Activated T-helper 1 cell treated with anti-CD3 and anti-CD28 coated beads, Interleukin-12 subunit alpha, Interleukin-12 subunit beta, Interleukin-2, Interleukin-4 antibody, amounts not matched to agents 30 ng/mL and 10 ng/mL and 1 ng/mL, durations not matched to agents 14 hours and 24 hours and 36 hours (primary cell): ENCODE results near the gene VILL. TPM values are rescaled to one million over a fixed set of nuclear protein-coding genes. Genes with fewer than 3 reads are reported as not detected.
A peak's percentile ranks its signal among the peaks of the same experiment; 100 is the strongest.

Experiments
- DNase-seq: peaks from one replicate; pipeline ENCODE4 v3.0.0; 2021; ENCODE audit warnings: low spot score
- H3K27ac Mint-ChIP-seq: one replicate; pipeline ENCODE4 v1.8.0; 2021; ENCODE audit warnings: mild to moderate bottlenecking, mixed read lengths
- H3K27me3 Mint-ChIP-seq: one replicate; pipeline ENCODE4 v1.8.0; 2022; ENCODE audit warnings: mild to moderate bottlenecking, moderate library complexity, mixed read lengths; ENCODE audit not compliant: insufficient read depth
- H3K36me3 Mint-ChIP-seq: one replicate; pipeline ENCODE4 v1.8.0; 2021; ENCODE audit warnings: low read depth, mixed read lengths
- H3K4me1 Mint-ChIP-seq: one replicate; pipeline ENCODE4 v1.8.0; 2021; ENCODE audit warnings: low read depth, mixed read lengths
- H3K4me3 Mint-ChIP-seq: one replicate; pipeline ENCODE4 v1.8.0; 2021; ENCODE audit warnings: mild to moderate bottlenecking, moderate library complexity, mixed read lengths
- H3K9me3 Mint-ChIP-seq: one replicate; pipeline ENCODE4 v1.8.0; 2021; ENCODE audit warnings: mixed read lengths
- intact Hi-C: fragments of 100-400 bp; cut with micrococcal nuclease; formaldehyde crosslinking; loops from one replicate; pipeline ENCODE4 v1.15.1; 2024
- total RNA-seq: library from RNA; stranded (reverse); gene quantifications from 2 replicates; pipeline ENCODE4 v1.2.3, GENCODE V29; 2022

The VILL gene
- total RNA-seq, 1 donor from 2014 or later, result 11.6 TPM

DNA sequence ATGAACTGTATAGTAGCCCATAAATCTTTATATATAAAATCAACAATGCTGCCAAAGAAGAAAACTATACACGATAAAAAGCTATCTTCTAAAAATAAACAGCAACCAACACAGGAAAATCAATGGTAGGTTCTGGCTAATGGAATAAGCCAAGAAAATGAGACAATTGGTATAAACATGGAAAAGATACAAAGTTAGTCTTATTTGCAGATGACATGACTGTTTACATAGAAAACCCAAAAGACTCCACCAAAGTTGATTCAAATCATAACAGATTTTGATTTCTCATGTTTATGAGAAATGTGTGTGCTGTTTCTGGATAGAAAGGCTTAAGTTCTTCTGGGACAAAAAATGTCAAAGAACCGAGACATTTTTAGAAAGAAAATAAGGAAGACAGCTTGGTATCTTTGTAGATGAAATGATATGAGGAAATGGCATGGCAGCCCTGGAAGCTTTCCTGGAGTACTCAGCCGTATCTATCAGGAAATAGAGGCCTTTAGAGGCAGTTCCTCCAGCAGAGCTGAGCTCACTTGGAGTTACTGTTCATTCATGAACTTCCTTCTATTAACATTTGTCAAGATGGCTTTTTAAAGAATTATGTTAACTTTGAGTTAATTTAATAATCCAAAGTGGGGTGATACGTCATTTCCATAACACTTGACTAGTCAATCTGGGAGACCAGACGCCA lies 36.7 kb upstream of the VILL start:
- Mint-ChIP-seq H3K4me3 (no peak overlapping the region), H3K27me3 (no peaks in the 10 kb centered on the region), H3K9me3 (peaks cover 5% of the 10 kb centered on the region), H3K27ac (no peak overlapping the region), H3K36me3 (peaks cover 6% of the 10 kb centered on the region), H3K4me1 (peaks cover 31% of the 10 kb centered on the region)
- no peak for DNase-seq
- intact Hi-C loops, result no loop called here

DNA sequence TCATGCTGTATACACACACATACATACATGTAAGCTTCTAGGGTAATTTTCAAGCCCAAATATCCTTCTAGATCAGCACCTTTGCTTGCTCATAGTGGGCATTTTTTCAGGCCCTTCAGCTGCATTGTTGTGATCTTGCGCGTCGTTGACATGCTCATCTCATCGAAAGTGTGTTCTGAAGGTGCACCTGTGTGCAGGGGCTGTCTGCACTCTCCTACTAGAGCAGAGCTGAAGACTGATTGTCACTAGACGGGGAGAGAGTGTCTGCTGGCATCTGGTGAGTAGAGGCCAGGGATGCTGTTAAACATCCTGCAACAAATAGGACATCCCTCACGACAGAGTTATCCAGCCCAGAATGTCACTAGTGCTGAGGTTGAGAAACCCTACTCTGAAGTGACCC lies 35.7 kb upstream of the VILL start:
- Mint-ChIP-seq H3K27me3 (no peaks in the 10 kb centered on the region), H3K4me3 (no peak overlapping the region), H3K36me3 (peaks cover 6% of the 10 kb centered on the region), H3K9me3 (peaks cover 5% of the 10 kb centered on the region), H3K4me1 (peaks cover 31% of the 10 kb centered on the region), H3K27ac (no peak overlapping the region)
- intact Hi-C loops, result no loop called here
- DNase-seq, result no peak

DNA sequence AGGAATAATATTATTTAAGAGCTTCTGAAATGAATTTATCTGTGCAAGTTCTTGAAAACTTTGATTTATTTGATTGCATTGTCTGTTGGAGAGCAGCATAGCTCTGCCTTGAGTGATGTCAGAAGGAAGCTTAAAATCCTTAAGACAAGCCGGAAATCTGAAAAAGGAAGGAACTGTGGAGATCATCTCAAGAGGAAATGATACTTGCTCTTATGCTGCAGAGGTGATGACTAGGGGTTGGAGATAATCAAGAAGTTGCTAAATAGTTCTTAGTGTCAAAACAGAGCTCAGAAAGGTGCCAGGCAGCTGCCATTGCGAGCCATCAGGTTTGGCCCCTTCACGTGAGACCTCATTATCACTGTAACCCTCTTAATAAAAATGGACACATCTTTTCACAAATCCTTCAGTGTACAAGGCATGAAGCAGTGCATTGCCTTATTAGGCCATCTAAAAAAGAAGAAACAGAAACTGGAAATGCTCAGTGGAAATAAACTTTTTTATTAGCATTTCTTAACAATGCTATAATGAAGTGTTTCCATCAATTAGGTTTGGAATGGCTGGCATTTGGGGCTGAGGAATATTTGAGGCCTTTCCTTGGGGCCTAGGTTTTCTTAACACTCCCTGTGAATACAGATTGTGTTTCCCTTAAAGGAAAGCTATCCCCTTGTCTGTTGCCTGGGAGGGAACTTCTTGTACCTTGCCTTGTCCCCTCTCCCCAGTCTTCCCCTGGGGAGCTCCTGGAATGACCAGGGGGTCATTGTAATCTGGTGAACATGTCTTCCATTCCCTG lies 34.5 kb upstream of the VILL start:
- no peak overlapping the region for H3K4me3 Mint-ChIP-seq
- no peak for DNase-seq
- H3K36me3 Mint-ChIP-seq, result peaks cover 6% of the 10 kb centered on the region
- no peaks in the 10 kb centered on the region for H3K27me3 Mint-ChIP-seq
- peaks cover 31% of the 10 kb centered on the region for H3K4me1 Mint-ChIP-seq
- H3K9me3 Mint-ChIP-seq, result peaks cover 5% of the 10 kb centered on the region
- intact Hi-C loops, result no loop called here
- H3K27ac Mint-ChIP-seq, result peak overlapping the region; percentile 9

DNA sequence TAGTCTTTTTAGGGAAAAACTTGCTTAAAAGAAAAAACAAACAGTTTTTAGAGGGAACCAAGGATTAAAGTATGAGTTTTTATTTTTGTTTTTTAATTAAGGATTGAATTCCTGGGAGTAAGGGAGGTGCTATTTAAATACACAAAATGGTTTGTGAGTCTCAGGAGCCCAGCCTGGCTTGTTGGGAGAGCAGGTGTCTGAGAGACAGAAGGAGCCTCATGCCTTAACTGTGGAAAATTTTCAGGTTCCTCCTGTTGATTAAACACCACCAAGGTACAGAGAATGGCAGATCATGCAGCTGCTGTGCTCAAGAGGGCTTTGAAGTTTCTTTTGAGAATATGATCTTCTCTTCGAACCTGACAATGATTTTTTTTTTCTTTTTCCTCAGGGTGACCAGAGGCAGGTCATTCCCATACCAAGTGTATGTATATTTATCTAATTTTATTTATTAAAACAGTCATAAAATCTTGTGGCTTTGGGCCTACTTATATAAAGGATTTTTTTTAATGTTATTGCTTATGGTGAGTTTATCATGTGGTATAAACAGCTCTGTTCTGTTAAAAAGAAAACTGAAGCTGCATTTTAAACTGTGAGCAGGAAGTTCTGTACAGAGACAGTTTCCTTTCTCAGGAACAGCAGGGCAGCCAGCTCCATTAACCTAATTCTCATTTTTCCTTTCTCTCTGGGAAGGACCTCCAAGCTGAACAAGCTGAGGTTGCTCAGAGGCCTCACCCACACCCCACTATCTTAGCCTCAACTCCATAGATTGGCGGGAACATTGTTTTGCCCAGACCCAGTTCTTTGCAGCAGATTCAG lies 33.7 kb upstream of the VILL start:
- H3K36me3 Mint-ChIP-seq, result peaks cover 5% of the 10 kb centered on the region
- peaks cover 29% of the 10 kb centered on the region for H3K4me1 Mint-ChIP-seq
- no peak overlapping the region for H3K4me3 Mint-ChIP-seq
- no peak for DNase-seq
- intact Hi-C loops, result no loop called here
- peaks cover 5% of the 10 kb centered on the region for H3K9me3 Mint-ChIP-seq
- H3K27ac Mint-ChIP-seq, result peak overlapping the region; percentile 63
- no peaks in the 10 kb centered on the region for H3K27me3 Mint-ChIP-seq

DNA sequence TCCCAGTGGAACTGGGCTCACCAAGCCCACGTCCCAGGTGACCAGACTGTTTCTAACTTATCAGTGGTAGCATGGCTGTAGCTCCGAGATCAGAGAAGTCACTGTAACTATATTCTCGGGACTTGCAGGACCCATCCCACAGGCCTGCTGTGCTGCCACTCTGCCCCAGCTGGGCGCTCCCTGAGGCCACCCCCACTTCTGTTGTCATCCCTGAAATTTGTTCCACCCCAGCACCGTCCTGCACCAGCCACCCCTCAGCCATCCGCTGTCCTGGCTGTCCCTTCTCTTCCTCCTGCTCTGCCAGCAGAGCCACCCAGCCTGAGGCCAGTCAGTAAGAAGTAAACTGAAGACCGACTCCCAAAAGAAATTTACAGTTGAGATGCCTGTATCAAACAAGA lies 33.0 kb upstream of the VILL start:
- H3K27ac Mint-ChIP-seq, result peak overlapping the region; percentile 63

DNA sequence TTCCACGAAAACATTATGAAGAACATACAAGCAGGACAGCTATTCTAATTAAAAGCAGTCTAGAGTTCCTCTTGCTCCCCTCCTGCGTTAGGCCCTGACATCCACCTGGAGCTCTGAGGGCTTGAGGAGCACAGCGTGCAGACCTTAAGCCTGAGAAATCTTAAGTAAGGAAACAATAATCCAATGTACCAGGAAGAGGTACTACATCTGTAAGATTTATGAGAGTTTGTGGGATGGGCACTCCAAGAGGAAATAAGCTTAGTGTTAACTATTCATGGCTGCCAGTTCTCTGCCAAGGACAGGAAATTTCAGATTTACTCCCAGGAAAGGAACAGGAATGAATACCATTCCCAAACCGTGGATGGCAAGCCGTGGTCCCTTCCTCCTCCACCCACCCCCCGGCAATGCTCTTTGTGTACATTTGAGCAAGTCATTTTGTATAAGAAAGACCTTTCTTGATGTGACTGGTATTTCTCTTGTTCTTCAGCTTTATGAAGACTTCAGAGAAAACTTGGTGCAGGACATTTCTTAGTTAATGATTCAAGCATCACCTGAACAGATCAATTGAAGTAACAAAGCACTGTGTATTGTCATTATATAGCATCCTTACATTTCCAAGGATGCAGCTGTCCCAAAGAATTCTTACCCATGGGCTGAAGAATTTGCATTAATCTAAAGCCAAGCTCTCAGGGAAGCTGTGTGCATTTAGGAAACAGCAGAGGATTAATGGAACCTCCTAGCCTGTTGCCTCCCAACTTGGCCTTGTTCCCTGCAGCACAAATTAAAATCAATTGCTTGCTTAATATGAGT lies 28.8 kb upstream of the VILL start:
- no peak overlapping the region for H3K27ac Mint-ChIP-seq
- no peak for DNase-seq
- no peaks in the 10 kb centered on the region for H3K36me3 Mint-ChIP-seq
- H3K4me1 Mint-ChIP-seq, result peaks cover 10% of the 10 kb centered on the region
- no peaks in the 10 kb centered on the region for H3K9me3 Mint-ChIP-seq
- no peak overlapping the region for H3K4me3 Mint-ChIP-seq
- H3K27me3 Mint-ChIP-seq, result peaks cover 3% of the 10 kb centered on the region
- intact Hi-C loops, result no loop called here

More for the DNA sequence above, 33.0 kb upstream of the VILL start:
- intact Hi-C loops, result no loop called here
- Mint-ChIP-seq H3K9me3 (peaks cover 1% of the 10 kb centered on the region), H3K4me1 (peaks cover 23% of the 10 kb centered on the region), H3K36me3 (peaks cover under 1% of the 10 kb centered on the region), H3K4me3 (no peak overlapping the region), H3K27me3 (no peaks in the 10 kb centered on the region)
- DNase-seq, result no peak

DNA sequence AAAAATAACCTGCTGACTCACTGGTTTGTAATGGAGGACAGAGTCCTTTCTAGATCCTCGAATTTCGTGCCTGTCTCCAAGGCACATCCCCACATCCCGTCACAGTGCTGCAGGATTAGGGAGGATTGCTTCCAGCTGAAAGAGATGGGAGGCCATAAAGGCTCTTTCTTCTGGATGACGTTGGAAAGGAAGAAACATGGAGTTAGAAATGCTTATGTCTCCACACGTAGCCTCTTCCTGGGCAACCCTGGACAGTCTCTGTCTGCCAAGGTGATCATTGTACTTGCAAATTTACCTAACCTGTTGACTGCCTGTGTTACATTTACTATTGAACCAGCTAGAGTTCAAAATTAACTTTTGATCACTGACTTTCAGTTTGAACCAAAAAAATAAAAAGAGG lies 27.6 kb upstream of the VILL start:
- intact Hi-C loops, result no loop called here
- H3K36me3 Mint-ChIP-seq, result no peaks in the 10 kb centered on the region
- no peaks in the 10 kb centered on the region for H3K9me3 Mint-ChIP-seq
- no peak overlapping the region for H3K27ac Mint-ChIP-seq
- no peak for DNase-seq
- H3K4me3 Mint-ChIP-seq, result no peak overlapping the region
- H3K27me3 Mint-ChIP-seq, result peaks cover 3% of the 10 kb centered on the region
- H3K4me1 Mint-ChIP-seq, result no peaks in the 10 kb centered on the region

DNA sequence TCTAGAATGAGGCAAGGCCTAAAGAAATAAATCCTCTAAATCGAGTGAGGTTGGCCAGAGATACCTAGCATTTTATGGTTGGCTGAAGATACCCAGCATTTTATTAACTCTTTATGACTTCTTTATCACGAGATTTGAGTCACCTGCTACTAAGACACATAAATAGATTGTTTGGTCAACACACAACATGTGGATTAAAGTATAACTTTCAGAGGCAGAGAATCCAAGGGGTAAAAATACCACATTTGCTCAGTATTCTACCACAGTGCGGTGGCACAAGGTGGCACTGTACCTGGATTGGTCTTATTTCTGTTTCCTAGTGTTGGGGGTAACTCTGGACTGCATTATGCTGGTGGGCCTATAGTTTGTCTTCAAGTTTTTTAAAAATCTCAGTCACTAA lies 27.0 kb upstream of the VILL start:
- Mint-ChIP-seq H3K36me3 (no peaks in the 10 kb centered on the region), H3K9me3 (no peaks in the 10 kb centered on the region), H3K4me1 (no peaks in the 10 kb centered on the region), H3K27ac (no peak overlapping the region), H3K4me3 (no peak overlapping the region), H3K27me3 (peaks cover 3% of the 10 kb centered on the region)
- no peak for DNase-seq
- intact Hi-C loops, result no loop called here

DNA sequence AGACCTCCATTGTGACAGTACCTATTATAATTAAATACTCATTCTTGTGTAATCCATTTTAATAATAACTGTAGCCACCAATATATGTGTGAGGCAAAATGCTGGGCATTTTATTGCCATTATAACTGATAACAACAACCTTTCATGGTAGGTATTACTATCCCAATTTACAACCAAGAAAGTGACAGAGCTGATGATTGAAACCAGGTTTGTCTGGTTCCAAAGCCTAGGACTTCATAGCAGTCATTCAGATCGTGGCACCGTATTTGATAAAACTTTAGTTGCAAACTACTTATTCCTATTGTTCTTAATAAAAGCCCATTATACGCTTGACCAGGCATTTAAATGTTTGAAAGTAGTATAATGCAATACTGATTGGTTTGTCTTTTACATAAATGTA lies 26.4 kb upstream of the VILL start:
- Mint-ChIP-seq H3K4me1 (no peaks in the 10 kb centered on the region), H3K9me3 (no peaks in the 10 kb centered on the region), H3K36me3 (no peaks in the 10 kb centered on the region), H3K4me3 (no peak overlapping the region), H3K27ac (no peak overlapping the region), H3K27me3 (peaks cover 3% of the 10 kb centered on the region)
- no peak for DNase-seq
- intact Hi-C loops, result no loop called here

DNA sequence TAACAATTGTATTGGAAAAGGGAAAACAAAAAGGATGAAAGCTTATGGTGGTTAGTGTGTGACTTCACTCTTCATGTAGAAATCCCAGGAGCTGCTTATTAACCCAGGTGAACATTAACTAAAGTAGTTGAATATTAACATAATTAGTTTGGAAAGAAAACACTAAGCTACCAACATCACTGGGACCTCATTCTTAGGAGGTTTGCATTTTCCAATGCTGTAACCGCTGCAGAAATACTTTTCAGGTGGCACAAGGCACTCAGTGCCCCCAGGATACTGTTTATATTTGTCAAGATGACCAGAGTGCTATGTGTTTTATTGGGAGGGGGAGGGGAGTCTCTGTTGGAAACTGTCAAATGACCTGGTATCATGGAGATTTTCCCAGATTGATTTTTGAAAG lies 25.9 kb upstream of the VILL start:
- Mint-ChIP-seq H3K36me3 (no peaks in the 10 kb centered on the region), H3K27me3 (peaks cover 3% of the 10 kb centered on the region), H3K9me3 (no peaks in the 10 kb centered on the region), H3K4me1 (no peaks in the 10 kb centered on the region), H3K27ac (no peak overlapping the region), H3K4me3 (no peak overlapping the region)
- no peak for DNase-seq
- intact Hi-C loops, result loop anchor here (5.0 kb wide), 1 partner anchor 57 kb away; no protein-coding TSS in a partner anchor

DNA sequence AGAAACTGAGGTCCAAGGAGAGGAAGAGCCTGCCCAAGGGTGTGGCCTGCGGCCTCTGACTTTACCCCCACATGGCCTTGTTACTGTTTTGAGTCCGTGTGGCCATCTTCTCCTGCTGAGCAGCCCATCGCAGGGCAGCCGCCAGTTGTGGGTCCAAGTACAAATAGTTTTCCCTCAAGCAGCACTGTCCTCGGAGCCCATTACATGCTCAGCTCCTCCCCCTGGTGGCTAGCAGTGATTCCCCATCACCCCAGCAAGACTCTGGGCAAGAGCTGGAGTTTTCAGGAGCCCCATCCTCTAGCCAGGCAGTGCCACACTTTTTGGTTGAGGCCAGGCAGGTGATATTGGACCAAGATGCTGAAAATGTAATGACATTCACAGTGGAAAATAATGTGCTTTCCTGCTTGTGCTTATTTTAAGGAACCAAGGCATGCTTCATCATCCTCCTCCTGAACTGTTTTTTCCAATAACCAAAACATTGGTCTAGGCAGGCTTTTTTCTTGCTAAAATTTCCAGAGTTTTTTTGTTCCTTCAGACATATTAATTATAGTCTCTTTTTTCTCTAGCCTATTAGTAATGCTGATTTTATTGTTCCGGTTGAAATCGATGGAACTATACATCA lies 23.2 kb upstream of the VILL start:
- no peaks in the 10 kb centered on the region for H3K36me3 Mint-ChIP-seq
- intact Hi-C loops, result loop anchor here (1.0 to 5.0 kb wide), 2 partner anchors 60 to 112 kb away; no protein-coding TSS in a partner anchor
- no peaks in the 10 kb centered on the region for H3K9me3 Mint-ChIP-seq
- peak; percentile 40 for DNase-seq
- H3K4me1 Mint-ChIP-seq, result no peaks in the 10 kb centered on the region
- no peak overlapping the region for H3K4me3 Mint-ChIP-seq
- no peak overlapping the region for H3K27ac Mint-ChIP-seq
- peaks cover 3% of the 10 kb centered on the region for H3K27me3 Mint-ChIP-seq

DNA sequence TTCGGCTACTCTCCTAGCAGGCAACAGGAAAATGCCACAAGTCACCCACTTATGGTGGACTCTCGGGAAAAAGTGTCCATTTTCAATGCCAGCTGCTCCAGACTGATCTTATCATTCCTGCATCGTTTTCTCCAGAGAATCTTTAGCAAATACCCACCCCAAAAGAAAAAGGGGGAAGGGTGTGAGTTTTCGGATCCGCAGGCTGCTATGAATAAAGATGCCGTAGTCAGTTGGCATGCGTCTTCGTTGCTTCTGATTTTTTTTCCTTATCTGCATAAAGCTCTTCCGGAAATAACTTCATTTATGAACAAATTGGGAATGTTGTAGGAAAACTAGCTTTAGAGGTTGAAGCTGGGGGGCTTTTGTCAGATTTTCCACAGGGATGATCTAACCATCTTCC lies 22.4 kb upstream of the VILL start:
- H3K4me3 Mint-ChIP-seq, result no peak overlapping the region
- no peak overlapping the region for H3K27ac Mint-ChIP-seq
- intact Hi-C loops, result loop anchor here (5.0 kb wide), 1 partner anchor 61 kb away; no protein-coding TSS in a partner anchor
- no peak for DNase-seq
- H3K4me1 Mint-ChIP-seq, result no peaks in the 10 kb centered on the region
- no peaks in the 10 kb centered on the region for H3K9me3 Mint-ChIP-seq
- H3K36me3 Mint-ChIP-seq, result no peaks in the 10 kb centered on the region
- H3K27me3 Mint-ChIP-seq, result peaks cover 3% of the 10 kb centered on the region
